Effector memory CD8-positive, alpha-beta T cell (primary cell): ENCODE measurements around the gene CD38.
"Not testable (repeated sequence)": the region's sequence is repeated elsewhere in the genome, so short reads cannot be mapped to it uniquely, and the experiment has no call there.

Source experiments
- ATAC-seq: fragments of 150-1000 bp; cut with Tn5 transposase; replicated peaks from 2 replicates; pipeline ENCODE4 v1.10.0; 2021; ENCODE audit warnings: mild to moderate bottlenecking, moderate library complexity
- DNase-seq, 3 experiments: peaks; one replicate each; pipeline ENCODE4 v3.0.0; 2021
- H3K27ac Mint-ChIP-seq, 2 donors: one replicate each; pipeline ENCODE4 v1.8.0; 2022; ENCODE audit warnings: mild to moderate bottlenecking in 2 of 2, mixed read lengths in 2 of 2, moderate library complexity in 2 of 2
- H3K27me3 Mint-ChIP-seq, 2 donors: one replicate each; pipeline ENCODE4 v1.8.0; 2022; ENCODE audit warnings: mixed read lengths in 2 of 2
- H3K36me3 Mint-ChIP-seq: one replicate; pipeline ENCODE4 v1.8.0; 2022; ENCODE audit warnings: mild to moderate bottlenecking, moderate library complexity, mixed read lengths; ENCODE audit not compliant: insufficient read depth
- H3K4me1 Mint-ChIP-seq, 2 donors: one replicate each; pipeline ENCODE4 v1.8.0; 2022; ENCODE audit warnings: low read depth in 2 of 2, mixed read lengths in 2 of 2
- H3K4me3 Mint-ChIP-seq, 2 donors: one replicate each; pipeline ENCODE4 v1.8.0; 2022; ENCODE audit warnings: mild to moderate bottlenecking in 2 of 2, mixed read lengths in 2 of 2, moderate library complexity in 2 of 2
- H3K9me3 Mint-ChIP-seq, 2 donors: one replicate each; pipeline ENCODE4 v1.8.0; 2022; ENCODE audit warnings: mixed read lengths in 2 of 2

CD38 gene

GRCh38 chr4:15794426-15794825 is 16.3 kb downstream of the CD38 start:
- Mint-ChIP-seq H3K4me3 (no peak overlapping the region), H3K4me1 (peaks cover 4 to 5% of the 10 kb centered on the region in 2 donors), H3K27ac (no peak overlapping the region), H3K9me3 (no peaks in the 10 kb centered on the region), H3K27me3 (peaks cover 5 to 30% of the 10 kb centered on the region in 2 donors), H3K36me3 (no peaks in the 10 kb centered on the region)
- ATAC-seq (no peak), DNase-seq (no peak)

DNA sequence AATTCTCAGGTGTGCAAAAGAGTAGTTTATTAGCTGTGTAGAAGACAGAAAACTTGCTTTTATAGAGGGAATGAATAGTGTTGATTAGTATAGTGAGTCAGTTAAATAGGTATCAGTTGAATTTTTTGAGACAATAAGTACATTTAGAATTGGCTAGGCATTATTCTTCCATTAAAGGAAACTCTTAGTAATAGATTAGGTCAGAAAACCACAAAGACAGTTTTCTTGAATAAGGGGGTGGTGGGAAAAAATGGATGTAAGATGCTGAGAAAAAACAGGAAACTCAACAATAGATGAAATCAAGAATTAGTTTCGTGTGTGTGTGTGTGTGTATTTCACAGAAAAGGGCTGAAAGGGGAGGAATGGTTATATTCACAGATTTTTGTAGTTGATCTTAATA is 16.8 kb downstream of the CD38 start:
- Mint-ChIP-seq H3K4me1 (peaks cover 4 to 5% of the 10 kb centered on the region in 2 donors), H3K9me3 (no peaks in the 10 kb centered on the region), H3K27me3 (peaks cover 5 to 35% of the 10 kb centered on the region in 2 donors), H3K4me3 (no peak overlapping the region), H3K27ac (no peak overlapping the region), H3K36me3 (no peaks in the 10 kb centered on the region)
- DNase-seq (no peak), ATAC-seq (no peak)

GRCh38 chr4:15797320-15797719 is 19.2 kb downstream of the CD38 start:
- Mint-ChIP-seq H3K36me3 (no peaks in the 10 kb centered on the region), H3K4me1 (peaks cover 4 to 5% of the 10 kb centered on the region in 2 donors), H3K27me3 (peaks cover 5 to 36% of the 10 kb centered on the region in 2 donors), H3K9me3 (no peaks in the 10 kb centered on the region), H3K27ac (no peak overlapping the region), H3K4me3 (no peak overlapping the region)
- DNase-seq (no peak), ATAC-seq (no peak)

DNA sequence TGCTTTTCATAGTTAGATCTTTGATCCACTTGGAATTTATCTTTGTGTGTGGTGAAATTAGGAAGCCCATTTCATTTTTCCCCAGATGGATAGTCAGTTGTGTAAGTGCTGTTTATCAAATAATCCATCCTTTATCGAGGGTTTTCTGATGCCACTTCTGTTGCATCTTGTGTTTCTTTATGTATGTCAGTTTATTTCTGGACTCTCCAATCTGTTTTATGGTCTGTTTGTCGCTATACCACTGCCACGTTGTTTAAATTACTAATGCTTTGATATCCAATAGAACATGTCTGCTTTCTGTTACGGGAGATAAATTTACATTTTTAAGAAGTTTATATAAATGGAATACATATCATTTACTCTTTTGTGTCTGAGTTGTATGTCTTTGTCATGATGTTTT is 21.0 kb downstream of the CD38 start:
- no peak for ATAC-seq
- H3K4me3 Mint-ChIP-seq: no peak overlapping the region
- DNase-seq: no peak
- peaks cover 5 to 21% of the 10 kb centered on the region in 2 donors for H3K27me3 Mint-ChIP-seq
- H3K4me1 Mint-ChIP-seq: peaks cover 3 to 4% of the 10 kb centered on the region in 2 donors
- H3K27ac Mint-ChIP-seq: no peak overlapping the region
- no peaks in the 10 kb centered on the region for H3K36me3 Mint-ChIP-seq
- H3K9me3 Mint-ChIP-seq: no peaks in the 10 kb centered on the region

GRCh38 chr4:15799701-15800100 is 21.6 kb downstream of the CD38 start:
- Mint-ChIP-seq H3K27ac (no peak overlapping the region), H3K4me3 (no peak overlapping the region), H3K27me3 (peaks cover 0 to 21% of the 10 kb centered on the region in 2 donors), H3K9me3 (no peaks in the 10 kb centered on the region), H3K36me3 (no peaks in the 10 kb centered on the region), H3K4me1 (peaks cover 3 to 4% of the 10 kb centered on the region in 2 donors)
- DNase-seq (no peak), ATAC-seq (no peak)

DNA sequence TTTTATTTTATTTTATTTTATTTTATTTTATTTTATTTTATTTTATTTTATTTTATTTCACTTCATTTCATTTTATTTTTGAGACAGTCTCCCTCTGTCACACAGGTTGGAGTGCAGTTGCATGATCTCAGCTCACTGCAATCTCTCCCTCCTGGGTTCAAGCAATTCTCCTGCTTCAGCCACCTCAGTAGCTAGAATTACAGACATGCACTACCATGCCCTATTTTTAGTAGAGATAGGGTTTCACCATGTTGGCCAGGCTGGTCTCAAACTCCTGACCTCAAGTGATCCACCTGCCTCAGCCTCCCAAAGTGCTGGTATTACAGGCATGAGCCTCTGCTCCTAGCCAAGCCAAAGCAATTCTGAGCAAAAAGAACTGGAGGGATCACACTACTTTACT is 24.4 kb downstream of the CD38 start:
- not testable (repeated sequence) for H3K27ac Mint-ChIP-seq, ATAC-seq, DNase-seq, H3K4me3 Mint-ChIP-seq, H3K4me1 Mint-ChIP-seq, H3K36me3 Mint-ChIP-seq, H3K9me3 Mint-ChIP-seq
- peaks cover 0 to 31% of the 10 kb centered on the region in 2 donors for H3K27me3 Mint-ChIP-seq

DNA sequence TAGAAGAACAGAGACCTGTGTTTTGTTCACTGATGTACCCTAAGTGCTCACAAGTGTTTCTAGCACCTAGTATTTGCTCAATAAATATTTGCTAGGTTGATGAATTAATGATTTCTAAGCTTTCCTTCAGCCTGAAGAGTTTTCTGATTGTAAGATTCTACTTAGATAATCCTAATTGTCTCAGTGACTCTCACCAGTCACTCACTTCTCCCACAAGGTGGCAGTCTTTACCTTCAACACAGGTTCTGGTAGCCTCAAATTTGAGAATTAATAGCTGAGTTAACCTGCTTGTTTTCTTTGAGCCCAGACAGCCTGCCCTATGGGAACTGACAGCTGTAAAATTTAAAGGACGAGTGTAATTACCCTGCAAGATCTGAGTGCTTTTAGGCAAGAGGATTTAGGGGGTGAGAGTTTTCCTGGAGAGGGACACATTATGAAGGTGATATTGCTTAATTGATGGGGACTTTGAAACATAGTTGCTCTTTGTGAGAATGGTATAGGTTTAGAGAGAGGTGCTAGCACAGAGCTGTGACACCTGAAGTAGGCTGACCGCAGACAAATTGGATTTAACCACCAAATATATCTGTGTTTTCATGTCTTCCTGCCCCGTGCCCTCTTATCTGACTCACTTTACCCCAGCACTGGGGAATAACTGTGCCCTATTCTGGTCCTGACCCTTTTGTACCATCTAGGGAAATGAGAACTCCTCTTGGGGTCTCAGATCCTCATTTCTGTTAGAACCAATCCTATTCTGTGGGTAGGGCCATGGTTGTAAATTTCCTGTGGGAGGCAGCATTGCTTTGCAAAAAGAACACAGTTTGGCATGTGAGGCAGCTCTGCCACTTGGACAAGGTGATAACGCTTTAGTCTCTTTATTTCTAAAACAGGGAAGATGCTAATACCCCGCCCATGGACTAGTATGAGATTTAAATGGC is 27.7 kb downstream of the CD38 start:
- Mint-ChIP-seq H3K4me3 (no peak overlapping the region), H3K36me3 (no peaks in the 10 kb centered on the region), H3K9me3 (no peaks in the 10 kb centered on the region), H3K27me3 (peaks cover 0 to 10% of the 10 kb centered on the region in 2 donors), H3K27ac (no peak overlapping the region), H3K4me1 (peaks cover 5 to 10% of the 10 kb centered on the region in 2 donors)
- peak; percentile 46 to 52 (median 49) for DNase-seq
- ATAC-seq: peak; percentile 81

DNA sequence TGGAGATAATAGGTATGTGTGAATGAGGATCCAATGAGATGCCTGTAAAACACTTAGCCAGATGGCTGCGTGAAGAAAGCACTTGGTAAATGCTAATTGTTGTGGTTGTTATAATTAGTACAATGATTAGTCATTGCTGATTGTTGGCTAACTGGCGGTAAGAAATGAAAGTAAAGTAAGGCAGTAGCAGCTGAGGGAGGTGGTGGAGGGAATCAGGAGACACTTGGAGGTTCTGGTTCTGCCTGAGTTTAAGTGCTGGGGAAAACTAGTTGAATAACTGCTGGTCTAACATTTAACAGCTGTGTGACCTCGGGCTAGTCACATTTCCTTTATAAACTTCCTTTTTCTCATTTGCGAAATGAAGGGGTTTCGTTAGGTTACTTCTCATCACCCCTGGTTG is 30.9 kb downstream of the CD38 start:
- peaks cover 0 to 10% of the 10 kb centered on the region in 2 donors for H3K27me3 Mint-ChIP-seq
- H3K36me3 Mint-ChIP-seq: no peaks in the 10 kb centered on the region
- H3K9me3 Mint-ChIP-seq: no peaks in the 10 kb centered on the region
- peak overlapping the region in 1 of 2 donors; percentile 13 for H3K27ac Mint-ChIP-seq
- peaks cover 5 to 10% of the 10 kb centered on the region in 2 donors for H3K4me1 Mint-ChIP-seq
- DNase-seq (no peak), ATAC-seq (peak; percentile 51)
- H3K4me3 Mint-ChIP-seq: peak overlapping the region; percentile 5 to 59

DNA sequence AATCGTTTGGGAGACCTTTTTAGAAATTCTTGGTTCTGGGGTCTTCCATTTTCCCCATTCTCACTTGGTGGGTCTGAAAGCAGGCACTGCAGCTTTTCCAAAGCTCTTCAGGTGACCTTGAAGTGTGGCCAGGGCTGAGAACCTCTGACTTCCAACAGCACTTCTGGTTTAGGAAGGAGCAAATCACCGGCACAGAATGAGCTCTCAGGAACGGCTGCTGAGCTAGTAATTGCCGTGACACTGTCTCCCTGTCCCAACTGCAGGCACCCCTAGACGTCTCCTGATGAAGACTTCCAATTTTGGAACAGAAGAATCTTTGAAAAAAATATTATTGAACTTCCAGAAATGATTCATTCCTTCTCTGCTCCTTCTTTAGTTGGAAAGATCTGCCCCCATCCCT is 31.3 kb downstream of the CD38 start:
- Mint-ChIP-seq H3K4me1 (peaks cover 5 to 10% of the 10 kb centered on the region in 2 donors), H3K36me3 (no peaks in the 10 kb centered on the region), H3K27me3 (peaks cover 0 to 10% of the 10 kb centered on the region in 2 donors), H3K9me3 (no peaks in the 10 kb centered on the region), H3K27ac (peak overlapping the region in 1 of 2 donors; percentile 13), H3K4me3 (peak overlapping the region in 1 of 2 donors; percentile 59)
- DNase-seq (no peak), ATAC-seq (no peak)

- Mint-ChIP-seq H3K27me3 (peaks cover 0 to 8% of the 10 kb centered on the region in 2 donors), H3K4me3 (no peak overlapping the region), H3K4me1 (peaks cover 5 to 7% of the 10 kb centered on the region in 2 donors), H3K27ac (no peak overlapping the region), H3K9me3 (no peaks in the 10 kb centered on the region), H3K36me3 (peaks cover 3% of the 10 kb centered on the region)
- ATAC-seq (no peak), DNase-seq (no peak)
Measured at GRCh38 chr4:15811703-15812337, 33.7 kb downstream of the CD38 start.

DNA sequence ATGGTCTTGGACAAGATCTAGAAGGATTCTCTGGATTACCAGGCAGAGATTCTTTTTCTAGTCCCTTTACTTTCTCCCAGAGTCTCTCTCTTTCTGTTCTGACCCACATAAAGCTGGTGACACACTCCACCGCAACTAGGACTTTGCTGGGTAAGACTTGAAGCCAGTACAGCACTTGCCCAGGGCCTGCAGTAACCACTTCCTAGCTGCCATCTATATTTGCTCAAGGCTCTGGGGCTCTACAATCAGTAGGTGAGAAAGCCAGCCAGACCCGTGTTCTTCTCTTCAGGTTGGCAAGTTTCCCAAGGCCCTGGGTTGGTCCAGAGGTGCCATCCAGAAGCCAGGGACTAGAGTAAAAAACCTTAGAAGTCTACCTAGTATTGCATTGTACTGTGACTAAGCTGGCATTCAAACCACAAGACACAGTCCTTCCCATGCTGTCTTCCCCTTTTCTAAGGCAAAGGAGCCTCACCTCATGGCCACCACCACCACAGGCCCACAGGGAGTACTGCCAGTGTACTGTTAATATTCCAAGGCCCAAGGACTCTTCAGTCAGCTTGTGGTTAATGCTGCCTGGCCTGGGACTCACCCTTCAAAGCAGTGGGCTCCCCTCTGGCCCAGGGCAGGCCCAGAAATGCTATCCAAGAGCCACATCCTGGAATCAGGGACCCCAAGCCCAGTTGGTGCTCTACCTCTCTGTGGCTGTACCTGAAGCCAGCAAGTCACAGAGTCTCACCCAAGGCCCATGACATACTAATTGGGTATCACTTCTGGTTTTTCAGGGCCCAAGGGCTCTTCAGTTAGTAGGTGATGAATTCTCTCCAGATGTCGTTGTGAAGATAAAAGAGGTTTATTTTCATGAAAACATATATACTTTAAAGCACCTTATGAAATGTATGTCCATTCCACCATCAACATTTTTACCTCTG is 54.7 kb downstream of the CD38 start:
- no peaks in the 10 kb centered on the region for H3K27me3 Mint-ChIP-seq
- H3K9me3 Mint-ChIP-seq: no peaks in the 10 kb centered on the region
- H3K4me1 Mint-ChIP-seq: no peaks in the 10 kb centered on the region
- H3K27ac Mint-ChIP-seq: no peak overlapping the region
- DNase-seq (no peak), ATAC-seq (no peak)
- H3K36me3 Mint-ChIP-seq: no peaks in the 10 kb centered on the region
- no peak overlapping the region for H3K4me3 Mint-ChIP-seq

- Mint-ChIP-seq H3K9me3 (no peaks in the 10 kb centered on the region), H3K4me3 (no peak overlapping the region), H3K27me3 (no peaks in the 10 kb centered on the region), H3K36me3 (no peaks in the 10 kb centered on the region), H3K27ac (no peak overlapping the region), H3K4me1 (no peaks in the 10 kb centered on the region)
- DNase-seq (no peak), ATAC-seq (no peak)
Measured at GRCh38 chr4:15833801-15834200, 55.7 kb downstream of the CD38 start.

DNA sequence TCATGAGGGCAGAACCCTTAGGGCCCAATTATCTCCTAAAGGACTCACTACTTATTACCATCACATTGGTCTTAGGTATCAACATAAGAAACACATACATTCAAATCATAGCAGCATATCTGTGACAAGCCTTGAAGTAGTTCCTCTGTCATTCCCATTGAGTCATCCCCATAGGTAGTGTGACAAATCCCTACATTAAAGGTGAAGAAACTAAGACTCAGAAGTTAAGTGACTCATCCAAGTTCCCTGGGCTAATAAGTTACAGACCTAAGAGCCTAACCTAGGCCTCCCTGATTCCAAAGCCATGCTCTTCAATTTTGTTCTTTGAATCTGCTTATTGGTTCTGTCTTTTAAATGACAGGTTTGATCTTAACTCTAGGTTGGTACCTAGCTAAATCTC is 58.2 kb downstream of the CD38 start:
- Mint-ChIP-seq H3K9me3 (no peaks in the 10 kb centered on the region), H3K27ac (no peak overlapping the region), H3K36me3 (peaks cover 1% of the 10 kb centered on the region), H3K27me3 (no peaks in the 10 kb centered on the region), H3K4me1 (no peaks in the 10 kb centered on the region), H3K4me3 (no peak overlapping the region)
- ATAC-seq (no peak), DNase-seq (no peak)
